ENCODE results near the gene HOXD1.

HOXD1 gene

DNA sequence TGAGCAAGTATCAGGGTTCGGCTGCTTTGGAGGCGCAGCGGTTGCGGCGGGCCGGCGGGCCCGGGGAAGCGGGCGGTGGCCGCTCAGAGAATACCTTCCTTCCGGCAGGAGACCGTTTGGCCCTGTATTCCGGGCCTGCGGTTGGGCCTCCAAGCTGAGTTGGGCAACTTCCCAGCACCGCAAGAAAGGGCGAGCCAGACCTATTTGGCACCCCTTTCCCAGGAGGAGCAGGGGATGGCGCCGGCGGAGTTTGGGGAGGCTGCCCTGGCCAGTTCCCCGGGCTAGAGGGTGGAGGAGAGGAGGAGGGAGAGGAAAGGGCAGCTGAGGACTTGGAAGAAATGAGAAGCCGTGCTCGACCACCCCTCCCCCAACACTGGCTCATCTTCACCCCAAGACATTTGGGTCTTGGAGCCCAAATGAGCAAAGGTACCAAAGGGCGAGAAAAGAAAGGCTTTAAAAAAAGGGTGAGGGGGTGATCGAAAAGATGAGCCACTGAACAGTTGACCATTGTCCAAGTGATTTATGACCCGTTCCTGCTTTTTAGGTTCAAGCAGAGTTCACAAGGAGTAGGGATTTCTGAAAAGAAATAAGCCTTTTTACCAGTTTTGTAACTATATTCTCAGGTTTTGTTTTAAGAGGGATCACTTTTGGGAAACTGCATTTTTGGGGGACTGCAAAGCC lies 23.0 kb upstream of the HOXD1 start:
- peaks cover 37% of the 10 kb centered on the region; the same call in 1 of the 2 replicates for H3K27me3 ChIP-seq
- no peaks in the 10 kb centered on the region for H4K20me1 ChIP-seq
- no peak overlapping the region for H3K4me2 ChIP-seq

DNA sequence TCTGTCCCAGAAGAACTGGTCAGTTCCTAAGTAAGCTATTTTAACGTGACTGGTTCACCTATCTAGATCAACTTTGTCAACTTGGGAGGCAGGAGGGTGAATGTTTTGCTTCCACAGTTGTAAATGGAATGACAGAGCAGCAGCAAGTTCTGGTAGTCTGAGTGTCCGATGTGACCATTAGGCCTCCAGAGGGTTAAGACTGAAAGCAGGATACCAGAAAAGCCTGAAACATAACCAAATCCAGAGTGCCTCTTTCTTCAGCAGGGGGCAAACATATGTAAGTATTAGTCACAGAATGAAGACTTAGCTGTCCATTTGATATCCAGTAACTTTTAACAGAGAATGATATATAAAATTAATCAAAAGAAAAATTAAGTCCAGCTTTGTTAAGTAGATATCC lies 22.2 kb upstream of the HOXD1 start:
- peaks cover 32% of the 10 kb centered on the region; the same call in 1 of the 2 replicates for H3K27me3 ChIP-seq
- no peak for TF ChIP-seq Cebpa-rat (IDR thresholded peaks at IDR 0.05)
- no peaks in the 10 kb centered on the region for H3K36me3 ChIP-seq
- H3K9ac ChIP-seq, result no peak overlapping the region
- no peak overlapping the region for H3K4me3 ChIP-seq
- no peaks in the 10 kb centered on the region for H3K4me1 ChIP-seq
- no peak overlapping the region for H3K27ac ChIP-seq
- H3K9me3 ChIP-seq, result peaks cover 44% of the 10 kb centered on the region
- H3K4me2 ChIP-seq, result no peak overlapping the region
- no peaks in the 10 kb centered on the region for H4K20me1 ChIP-seq

More for the DNA sequence above, 23.0 kb upstream of the HOXD1 start:
- Histone ChIP-seq H3K36me3 (no peaks in the 10 kb centered on the region), H3K27ac (no peak overlapping the region), H3K4me3 (no peak overlapping the region), H3K9ac (no peak overlapping the region), H3K4me1 (no peaks in the 10 kb centered on the region), H3K9me3 (peaks cover 52% of the 10 kb centered on the region)
- TF ChIP-seq Cebpa-rat (IDR thresholded peaks at IDR 0.05), result no peak

DNA sequence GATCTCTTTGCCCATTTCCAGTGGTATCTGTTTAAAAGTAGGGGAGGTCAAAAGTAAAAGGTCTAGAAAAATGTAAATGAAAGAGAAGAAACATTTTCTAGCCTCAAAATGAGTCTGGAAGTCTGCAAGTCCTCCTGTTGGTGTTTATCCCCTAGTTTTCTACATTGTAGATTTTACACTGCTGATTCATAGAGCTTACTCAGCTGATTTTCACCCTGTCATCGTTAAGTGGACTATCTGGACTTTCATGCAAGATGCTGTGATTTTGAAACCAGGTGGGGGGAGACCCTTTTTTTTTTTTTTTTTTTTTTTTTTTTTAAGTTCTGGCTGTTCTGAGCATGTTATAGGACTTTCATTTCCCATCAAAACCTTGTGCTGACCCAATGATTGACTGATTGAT lies 21.1 kb upstream of the HOXD1 start:
- H3K27ac ChIP-seq, result no peak overlapping the region
- H3K9me3 ChIP-seq, result peaks cover 44% of the 10 kb centered on the region
- H3K4me3 ChIP-seq, result no peak overlapping the region
- no peaks in the 10 kb centered on the region for H3K36me3 ChIP-seq
- H3K4me2 ChIP-seq, result no peak overlapping the region
- H3K9ac ChIP-seq, result no peak overlapping the region
- H3K27me3 ChIP-seq, result peaks cover 30% of the 10 kb centered on the region
- no peak for TF ChIP-seq Cebpa-rat (IDR thresholded peaks at IDR 0.05)
- H3K4me1 ChIP-seq, result no peaks in the 10 kb centered on the region
- H4K20me1 ChIP-seq, result no peaks in the 10 kb centered on the region

DNA sequence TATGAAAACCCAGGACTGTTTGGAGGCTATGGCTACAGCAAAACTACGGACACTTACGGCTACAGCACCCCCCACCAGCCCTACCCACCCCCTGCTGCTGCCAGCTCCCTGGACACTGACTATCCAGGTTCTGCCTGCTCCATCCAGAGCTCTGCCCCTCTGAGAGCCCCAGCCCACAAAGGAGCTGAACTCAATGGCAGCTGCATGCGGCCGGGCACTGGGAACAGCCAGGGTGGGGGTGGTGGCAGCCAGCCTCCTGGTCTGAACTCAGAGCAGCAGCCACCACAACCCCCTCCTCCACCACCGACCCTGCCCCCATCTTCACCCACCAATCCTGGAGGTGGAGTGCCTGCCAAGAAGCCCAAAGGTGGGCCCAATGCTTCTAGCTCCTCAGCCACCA lies 19.3 kb upstream of the HOXD1 start:
- no peak overlapping the region for H3K9ac ChIP-seq
- H3K9me3 ChIP-seq, result peaks cover 34% of the 10 kb centered on the region
- no peaks in the 10 kb centered on the region for H4K20me1 ChIP-seq
- no peak overlapping the region for H3K27ac ChIP-seq
- no peaks in the 10 kb centered on the region for H3K36me3 ChIP-seq
- no peak overlapping the region for H3K4me2 ChIP-seq
- H3K4me1 ChIP-seq, result no peaks in the 10 kb centered on the region
- peaks cover 42% of the 10 kb centered on the region for H3K27me3 ChIP-seq
- no peak for TF ChIP-seq Cebpa-rat (IDR thresholded peaks at IDR 0.05)
- no peak overlapping the region for H3K4me3 ChIP-seq

DNA sequence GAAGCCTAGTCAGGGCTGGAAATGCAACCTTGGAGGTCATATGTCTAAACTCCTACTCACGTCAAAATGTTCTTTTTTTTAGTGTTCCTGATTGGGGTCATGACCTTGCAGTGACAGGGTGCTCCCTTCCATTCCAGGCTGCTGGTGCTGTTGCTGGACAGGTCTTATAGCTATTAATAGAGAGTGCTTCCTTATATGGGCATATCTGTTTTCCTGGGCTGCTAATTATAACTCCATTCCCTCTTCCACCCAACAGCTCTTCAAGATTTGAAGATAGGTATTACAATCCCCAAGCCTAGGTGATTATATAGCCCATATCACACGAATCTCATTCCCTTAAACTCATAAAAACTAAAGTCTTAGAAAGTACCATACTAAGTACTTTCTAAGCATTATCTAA lies 18.8 kb upstream of the HOXD1 start:
- H3K27me3 ChIP-seq, result peaks cover 42% of the 10 kb centered on the region
- no peaks in the 10 kb centered on the region for H3K36me3 ChIP-seq
- H3K4me3 ChIP-seq, result no peak overlapping the region
- H3K9ac ChIP-seq, result no peak overlapping the region
- peaks cover 33% of the 10 kb centered on the region for H3K9me3 ChIP-seq
- H3K27ac ChIP-seq, result no peak overlapping the region
- H4K20me1 ChIP-seq, result no peaks in the 10 kb centered on the region
- no peak overlapping the region for H3K4me2 ChIP-seq
- no peak for TF ChIP-seq Cebpa-rat (IDR thresholded peaks at IDR 0.05)
- no peaks in the 10 kb centered on the region for H3K4me1 ChIP-seq

DNA sequence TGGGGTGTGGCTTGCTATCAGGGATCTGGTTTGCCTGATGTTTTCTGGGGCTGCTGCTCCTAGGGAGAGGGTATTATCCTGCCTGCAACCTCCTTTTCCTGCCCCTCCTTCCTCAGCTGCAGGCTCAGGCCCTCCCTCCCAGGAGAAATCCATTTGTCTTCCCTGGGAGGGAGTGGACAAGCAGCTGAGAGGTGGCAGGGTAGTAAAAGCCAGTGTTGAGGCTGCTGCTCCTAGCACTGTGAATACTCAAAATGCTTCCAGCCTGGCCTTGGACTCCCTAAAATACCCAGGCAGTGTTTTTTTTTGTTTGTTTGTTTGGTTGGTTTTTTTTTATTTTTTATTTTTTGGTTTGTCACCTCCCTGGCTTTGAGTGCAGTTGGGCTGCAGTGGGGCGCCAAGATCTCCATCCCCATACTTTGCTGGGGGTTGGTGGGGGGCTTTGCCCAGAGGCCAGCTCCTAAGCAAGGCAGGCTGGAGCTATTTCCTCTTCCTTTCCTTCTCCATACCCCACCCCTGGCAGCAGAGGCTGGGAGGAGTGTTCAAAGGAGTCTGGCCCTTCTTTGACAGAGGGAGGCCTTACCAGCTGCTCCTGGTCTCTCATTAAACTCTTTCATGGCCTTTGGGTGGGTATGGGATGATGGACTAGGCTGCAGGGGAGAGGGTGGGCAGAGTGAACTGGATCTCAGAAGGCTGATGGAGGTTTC lies 17.7 kb upstream of the HOXD1 start:
- H4K20me1 ChIP-seq, result no peaks in the 10 kb centered on the region

DNA sequence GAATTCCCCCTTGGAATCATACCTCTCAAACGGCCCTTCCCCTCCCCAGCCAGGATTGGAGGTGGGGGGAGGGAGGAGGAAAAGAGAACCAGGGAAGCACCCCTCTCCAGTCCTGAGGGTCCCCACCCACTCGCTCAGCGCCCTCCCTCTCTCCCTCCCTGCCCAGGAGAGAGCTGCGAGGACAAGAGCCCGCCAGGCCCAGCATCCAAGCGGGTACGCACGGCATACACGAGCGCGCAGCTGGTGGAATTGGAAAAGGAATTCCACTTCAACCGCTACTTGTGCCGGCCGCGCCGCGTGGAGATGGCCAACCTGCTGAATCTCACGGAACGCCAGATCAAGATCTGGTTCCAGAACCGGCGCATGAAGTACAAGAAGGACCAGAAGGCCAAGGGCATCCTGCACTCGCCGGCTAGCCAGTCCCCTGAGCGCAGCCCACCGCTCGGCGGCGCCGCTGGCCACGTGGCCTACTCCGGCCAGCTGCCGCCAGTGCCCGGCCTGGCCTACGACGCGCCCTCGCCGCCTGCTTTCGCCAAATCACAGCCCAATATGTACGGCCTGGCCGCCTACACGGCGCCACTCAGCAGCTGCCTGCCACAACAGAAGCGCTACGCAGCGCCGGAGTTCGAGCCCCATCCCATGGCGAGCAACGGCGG lies 17.0 kb upstream of the HOXD1 start:
- H3K9me3 ChIP-seq, result peaks cover 33% of the 10 kb centered on the region
- H3K36me3 ChIP-seq, result no peaks in the 10 kb centered on the region
- no peaks in the 10 kb centered on the region for H3K4me1 ChIP-seq
- no peak overlapping the region for H3K27ac ChIP-seq
- H4K20me1 ChIP-seq, result no peaks in the 10 kb centered on the region
- no peak overlapping the region for H3K4me2 ChIP-seq
- no peak overlapping the region for H3K4me3 ChIP-seq
- no peak for TF ChIP-seq Cebpa-rat (IDR thresholded peaks at IDR 0.05)
- peaks cover 45% of the 10 kb centered on the region for H3K27me3 ChIP-seq
- H3K9ac ChIP-seq, result no peak overlapping the region

More for the DNA sequence above, 17.7 kb upstream of the HOXD1 start:
- Histone ChIP-seq H3K4me3 (no peak overlapping the region), H3K4me2 (no peak overlapping the region), H3K4me1 (no peaks in the 10 kb centered on the region), H3K27me3 (peaks cover 43% of the 10 kb centered on the region), H3K27ac (no peak overlapping the region), H3K9ac (no peak overlapping the region), H3K36me3 (no peaks in the 10 kb centered on the region), H3K9me3 (peaks cover 33% of the 10 kb centered on the region)
- no peak for TF ChIP-seq Cebpa-rat (IDR thresholded peaks at IDR 0.05)

DNA sequence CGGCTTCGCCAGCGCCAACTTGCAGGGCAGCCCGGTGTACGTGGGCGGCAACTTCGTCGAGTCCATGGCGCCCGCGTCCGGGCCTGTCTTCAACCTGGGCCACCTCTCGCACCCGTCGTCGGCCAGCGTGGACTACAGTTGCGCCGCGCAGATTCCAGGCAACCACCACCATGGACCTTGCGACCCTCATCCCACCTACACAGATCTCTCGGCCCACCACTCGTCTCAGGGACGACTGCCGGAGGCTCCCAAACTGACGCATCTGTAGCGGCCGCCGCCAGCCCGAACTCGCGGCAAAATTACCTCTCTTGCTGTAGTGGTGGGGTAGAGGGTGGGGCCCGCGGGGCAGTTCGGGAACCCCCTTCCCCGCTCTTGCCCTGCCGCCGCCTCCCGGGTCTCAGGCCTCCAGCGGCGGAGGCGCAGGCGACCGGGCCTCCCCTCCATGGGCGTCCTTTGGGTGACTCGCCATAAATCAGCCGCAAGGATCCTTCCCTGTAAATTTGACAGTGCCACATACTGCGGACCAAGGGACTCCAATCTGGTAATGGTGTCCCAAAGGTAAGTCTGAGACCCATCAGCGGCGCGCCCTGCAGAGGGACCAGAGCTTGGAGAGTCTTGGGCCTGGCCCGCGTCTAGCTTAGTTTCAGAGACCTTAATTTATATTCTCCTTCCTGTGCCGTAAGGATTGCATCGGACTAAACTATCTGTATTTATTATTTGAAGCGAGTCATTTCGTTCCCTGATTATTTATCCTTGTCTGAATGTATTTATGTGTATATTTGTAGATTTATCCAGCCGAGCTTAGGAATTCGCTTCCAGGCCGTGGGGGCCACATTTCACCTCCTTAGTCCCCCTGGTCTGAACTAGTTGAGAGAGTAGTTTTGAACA lies 16.2 kb upstream of the HOXD1 start:
- Histone ChIP-seq H3K27ac (no peak overlapping the region), H3K9ac (no peak overlapping the region), H4K20me1 (no peaks in the 10 kb centered on the region), H3K4me1 (no peaks in the 10 kb centered on the region), H3K36me3 (no peaks in the 10 kb centered on the region), H3K4me3 (no peak overlapping the region), H3K9me3 (peaks cover 33% of the 10 kb centered on the region), H3K27me3 (peaks cover 47% of the 10 kb centered on the region), H3K4me2 (no peak overlapping the region)
- TF ChIP-seq Cebpa-rat (IDR thresholded peaks at IDR 0.05), result no peak

DNA sequence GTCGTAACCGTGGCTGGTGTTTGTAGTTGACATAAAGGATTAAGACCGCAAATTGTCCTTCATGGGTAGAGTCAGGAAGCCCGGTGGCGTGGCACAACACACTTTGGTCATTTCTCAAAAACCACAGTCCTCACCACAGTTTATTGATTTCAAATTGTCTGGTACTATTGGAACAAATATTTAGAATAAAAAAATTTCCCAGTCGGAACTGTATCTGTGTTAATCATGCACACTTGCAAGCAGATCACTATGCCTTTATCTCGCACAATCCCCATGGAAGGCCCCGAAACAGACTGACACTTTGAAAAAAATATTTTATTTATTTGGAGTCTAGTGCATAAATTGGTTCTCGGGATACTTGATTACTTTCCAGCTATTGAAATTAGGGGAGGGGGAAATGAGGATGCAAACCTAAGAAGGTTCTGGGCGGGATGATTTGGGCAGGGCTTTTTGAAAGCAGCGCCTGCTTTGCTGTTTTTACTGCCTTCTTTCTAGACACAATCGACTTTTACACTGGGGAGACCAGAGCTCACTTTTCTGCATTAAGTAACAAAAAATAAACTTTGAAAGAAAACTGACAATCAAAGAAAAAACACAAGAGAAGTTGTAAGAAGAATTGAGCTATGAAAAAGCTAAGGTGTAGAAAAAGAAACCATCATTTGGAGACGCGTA lies 15.4 kb upstream of the HOXD1 start:
- Histone ChIP-seq H3K9ac (no peak overlapping the region), H3K27ac (no peak overlapping the region), H4K20me1 (no peaks in the 10 kb centered on the region), H3K9me3 (peaks cover 38% of the 10 kb centered on the region), H3K36me3 (no peaks in the 10 kb centered on the region), H3K27me3 (peaks cover 54% of the 10 kb centered on the region), H3K4me1 (no peaks in the 10 kb centered on the region), H3K4me2 (no peak overlapping the region), H3K4me3 (no peak overlapping the region)
- no peak for TF ChIP-seq Cebpa-rat (IDR thresholded peaks at IDR 0.05)
